ENCODE measurements around the gene PLEKHF1. TPM values are rescaled to one million over a fixed set of nuclear protein-coding genes. Genes with fewer than 3 reads are reported as not detected.

The PLEKHF1 gene
- total and polyA plus RNA-seq, 2 of the 8 experiments (the other 6 are each of a cell fraction or from before 2014, with no cell fraction given): 11.1 to 18.4 TPM

DNA sequence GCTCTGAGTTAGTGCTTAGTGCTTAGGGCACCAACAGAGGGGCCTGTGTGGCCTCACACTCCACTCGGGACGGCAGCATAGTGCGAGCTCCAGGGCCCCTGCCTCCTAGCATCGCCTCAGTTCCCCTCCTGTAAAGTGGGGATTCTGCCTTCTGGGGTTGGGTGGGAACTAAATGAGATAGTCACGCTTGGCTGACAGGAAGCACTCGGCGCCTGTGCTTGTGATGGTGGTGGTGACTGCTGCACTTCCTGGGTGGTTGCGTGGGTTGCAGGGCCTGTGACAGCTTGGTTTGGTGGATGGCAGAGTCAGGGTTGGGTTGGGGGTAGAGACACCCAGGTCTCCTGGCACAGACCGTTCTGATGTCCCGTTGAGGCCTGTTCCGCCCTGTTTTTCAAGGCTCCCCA, 7.7 kb downstream of the PLEKHF1 start:
- no peaks in the 10 kb centered on the region for H3K27me3 ChIP-seq (replicated peaks in 1 of 4; ENCODE audit: control insufficient read depth in 3 of 4, extremely low read depth in 1 of 4, insufficient read depth in 3 of 4, low read length in 3 of 4)
- H4K91ac ChIP-seq (replicated peaks; ENCODE audit: insufficient read length, low read length): no peak overlapping the region
- peaks cover 0 to 9% (median 3%) of the 10 kb centered on the region in 4 experiments; a peak in 3 of 7 replicates for H3K4me1 ChIP-seq (replicated peaks in 1 of 4; ENCODE audit: control insufficient read depth in 3 of 4, insufficient read depth in 4 of 4, low read length in 3 of 4)
- H3K4ac ChIP-seq (replicated peaks; ENCODE audit: insufficient read length, low read depth, low read length): no peak overlapping the region
- WGBS, 2 experiments (ENCODE audit: extremely low coverage in 1 of 2, insufficient coverage in 1 of 2, insufficient read length in 1 of 2, insufficient replicate concordance in 2 of 2, low coverage in 1 of 2, low lambda C conversion rate in 2 of 2, missing lambda C conversion rate in 1 of 2): 90% methylated on average over 11 of the region's 11 CpGs; no CpG with 5 or more reads in 1 of the 2 experiments
- no peak overlapping the region for H2BK120ac ChIP-seq (replicated peaks; ENCODE audit: low read depth, low read length)
- H4K5ac ChIP-seq (ENCODE audit: insufficient read length, low read depth, low read length): no peak overlapping the region
- H2AK5ac ChIP-seq (ENCODE audit: low read depth, low read length): no peak overlapping the region
- no peak overlapping the region for H2BK15ac ChIP-seq (ENCODE audit: low read length)
- no peak overlapping the region for H3K9ac ChIP-seq (replicated peaks in 1 of 4; ENCODE audit: extremely low read depth in 1 of 4, low read depth in 3 of 4, low read length in 3 of 4)
- no peak overlapping the region for H4K8ac ChIP-seq (ENCODE audit: extremely low read depth, insufficient read depth, low read length)
- peaks cover 3 to 12% of the 10 kb centered on the region in 2 experiments for H4K20me1 ChIP-seq (replicated peaks in 1 of 2; ENCODE audit: control insufficient read depth in 1 of 2, insufficient read depth in 2 of 2, low read length in 2 of 2)
- H3K23ac ChIP-seq (ENCODE audit: insufficient read length): no peak overlapping the region
- H3K36me3 ChIP-seq (ENCODE audit: control insufficient read depth in 2 of 4, insufficient read depth in 4 of 4, low read length in 3 of 4): peaks cover 0 to 16% (median 3%) of the 10 kb centered on the region in 4 experiments; a peak in 5 of 8 replicates
- peaks cover 0 to 33% of the 10 kb centered on the region in 2 experiments; a peak in 1 of 4 replicates for H3K79me2 ChIP-seq (ENCODE audit: control insufficient read depth in 1 of 2, insufficient read depth in 2 of 2, low read length in 2 of 2)
- H3K4me3 ChIP-seq (ENCODE audit: extremely low read depth in 1 of 4, insufficient read depth in 2 of 4, low read depth in 3 of 4, low read length in 4 of 4): no peak overlapping the region
- no peak overlapping the region for H2AFZ ChIP-seq (ENCODE audit: low read length)
- H3K9me3 ChIP-seq (ENCODE audit: insufficient read depth in 2 of 2, low read depth in 1 of 2, low read length in 1 of 2): no peaks in the 10 kb centered on the region
- H3K79me1 ChIP-seq (ENCODE audit: low read depth, low read length): peaks cover 17% of the 10 kb centered on the region
- ChIA-PET POLR2A (ENCODE audit: partially characterized antibody) (no interaction called here), CTCF (ENCODE audit: partially characterized antibody) (interaction anchor here (0.6 to 7.8 kb wide), 13 partner anchors 10 to 62 kb away, joined by 3 to 46 read pairs (median 4); no protein-coding TSS in a partner anchor)
- H2BK12ac ChIP-seq (ENCODE audit: low read depth, low read length): no peak overlapping the region
- FAIRE-seq: no peak
- H3K23me2 ChIP-seq (ENCODE audit: low read depth, low read length): no peaks in the 10 kb centered on the region
- no peak overlapping the region for H2BK20ac ChIP-seq (ENCODE audit: low read length)
- DNase-seq (ENCODE audit: low read depth in 1 of 2, low spot score in 2 of 2): no peak
- no peak overlapping the region for H3K4me2 ChIP-seq (ENCODE audit: insufficient read depth in 1 of 2, low read depth in 2 of 2, low read length in 2 of 2)
- H2BK5ac ChIP-seq (ENCODE audit: low read depth, low read length): no peak overlapping the region
- H3K27ac ChIP-seq (ENCODE audit: low read depth, low read length): no peak overlapping the region
- no peak overlapping the region for H3K14ac ChIP-seq (ENCODE audit: insufficient read length)
- H3K18ac ChIP-seq (ENCODE audit: extremely low read depth, low read length): no peak overlapping the region
- H3K56ac ChIP-seq (replicated peaks; ENCODE audit: insufficient read length, low read depth, low read length): no peak overlapping the region
- TF ChIP-seq RFX5 (IDR thresholded peaks at IDR 0.05; ENCODE audit: borderline replicate concordance, low read depth, low read length) (no peak), SAP30 (IDR thresholded peaks at IDR 0.05; ENCODE audit: insufficient read depth, insufficient replicate concordance, low read length) (no peak), ASH2L (IDR thresholded peaks at IDR 0.05; ENCODE audit: low read length) (no peak), RXRA (IDR thresholded peaks at IDR 0.05; ENCODE audit: insufficient read depth, low read depth, low read length) (no peak), CHD1 (IDR thresholded peaks at IDR 0.05; ENCODE audit: low read depth, low read length) (no peak), GABPA (IDR thresholded peaks at IDR 0.05; ENCODE audit: borderline replicate concordance, insufficient read depth, low read length) (no peak), POLR2AphosphoS5 (IDR thresholded peaks at IDR 0.05; ENCODE audit: low read depth, low read length) (no peak), BCL11A (IDR thresholded peaks at IDR 0.05; ENCODE audit: low read depth in 2 of 2, low read length in 2 of 2) (no peak), ZNF274 (IDR thresholded peaks at IDR 0.05; ENCODE audit: borderline replicate concordance, extremely low read depth, low read length) (no peak), CBX5 (IDR thresholded peaks at IDR 0.05; ENCODE audit: low read depth, low read length) (no peak), SUZ12 (IDR thresholded peaks at IDR 0.05; ENCODE audit: low read length) (no peak), PHF8 (conservative IDR thresholded peaks at IDR 0.05; ENCODE audit: low read depth, low read length) (no peak), CTBP2 (IDR thresholded peaks at IDR 0.05; ENCODE audit: borderline replicate concordance, insufficient read depth, insufficient read length, low read length) (no peak)
- TF ChIP-seq, protein P1, sequence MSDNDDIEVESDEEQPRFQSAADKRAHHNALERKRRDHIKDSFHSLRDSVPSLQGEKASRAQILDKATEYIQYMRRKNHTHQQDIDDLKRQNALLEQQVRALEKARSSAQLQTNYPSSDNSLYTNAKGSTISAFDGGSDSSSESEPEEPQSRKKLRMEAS (IDR thresholded peaks at IDR 0.05): no peak

Measured in H1 (cell line).